GM18907 (cell line): Measurements from ENCODE around the gene PODXL2.

ENCODE experiments used
- ATAC-seq: cut with Tn5 transposase; IDR thresholded peaks from one replicate; pipeline ENCODE4 v1.9.1; 2021; ENCODE audit warnings: mild to moderate bottlenecking, moderate library complexity; ENCODE audit not compliant: unreplicated experiment

The PODXL2 gene

DNA sequence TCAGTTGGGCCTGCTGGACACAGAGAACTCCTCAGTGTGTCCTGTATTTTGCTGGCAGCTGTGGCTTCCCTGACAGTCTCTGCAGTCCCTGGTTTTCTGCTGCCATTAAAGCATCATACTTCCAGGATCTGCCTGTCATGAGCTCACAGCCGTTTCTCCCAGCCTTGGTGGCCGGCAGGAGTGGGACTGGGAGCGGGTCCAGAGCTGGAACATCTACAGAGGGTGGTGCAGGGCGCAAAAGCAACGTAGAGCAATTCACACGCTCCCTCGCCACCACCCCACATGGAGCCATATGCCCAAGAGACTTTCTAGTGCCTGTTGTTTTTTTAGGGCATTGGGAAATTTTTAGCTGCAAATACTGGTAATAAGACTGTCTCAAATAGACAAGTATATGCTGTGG lies 77.3 kb downstream of the PODXL2 start:
- no peak for ATAC-seq

- ATAC-seq: no peak
Observed at GRCh38 chr3:127706785-127707351, 77.9 kb downstream of the PODXL2 start.

DNA sequence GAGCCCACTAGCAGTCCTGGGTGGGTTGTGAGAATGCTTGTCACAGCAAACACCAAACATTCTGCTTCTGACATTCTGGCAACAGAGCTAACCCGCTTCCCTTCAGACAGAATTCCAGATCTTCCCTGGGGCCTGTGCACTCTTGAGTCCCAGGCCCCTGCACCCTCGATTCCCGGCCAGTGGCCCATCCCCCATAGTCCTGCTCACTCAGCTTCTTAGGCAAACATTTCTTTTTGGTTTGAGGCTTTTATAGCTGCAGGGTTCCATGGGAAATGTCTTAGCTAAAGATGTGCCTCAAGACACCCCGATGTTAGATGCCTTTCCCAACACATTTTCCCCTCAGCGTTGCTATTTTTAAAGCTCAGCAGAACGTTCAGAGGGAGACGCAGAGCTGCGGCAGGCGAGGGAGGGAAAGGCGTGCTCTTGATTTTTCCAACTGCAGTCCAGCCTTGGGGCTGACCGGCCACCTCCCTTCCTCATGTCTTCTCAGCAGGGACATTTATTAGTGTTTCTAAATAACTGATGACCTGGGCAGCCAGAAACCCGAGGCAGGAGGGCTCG lies 78.9 kb downstream of the PODXL2 start:
- no peak for ATAC-seq

GRCh38 chr3:127708837-127709236 lies 79.9 kb downstream of the PODXL2 start:
- no peak for ATAC-seq

GRCh38 chr3:127709320-127710060 lies 80.5 kb downstream of the PODXL2 start:
- no peak for ATAC-seq

DNA sequence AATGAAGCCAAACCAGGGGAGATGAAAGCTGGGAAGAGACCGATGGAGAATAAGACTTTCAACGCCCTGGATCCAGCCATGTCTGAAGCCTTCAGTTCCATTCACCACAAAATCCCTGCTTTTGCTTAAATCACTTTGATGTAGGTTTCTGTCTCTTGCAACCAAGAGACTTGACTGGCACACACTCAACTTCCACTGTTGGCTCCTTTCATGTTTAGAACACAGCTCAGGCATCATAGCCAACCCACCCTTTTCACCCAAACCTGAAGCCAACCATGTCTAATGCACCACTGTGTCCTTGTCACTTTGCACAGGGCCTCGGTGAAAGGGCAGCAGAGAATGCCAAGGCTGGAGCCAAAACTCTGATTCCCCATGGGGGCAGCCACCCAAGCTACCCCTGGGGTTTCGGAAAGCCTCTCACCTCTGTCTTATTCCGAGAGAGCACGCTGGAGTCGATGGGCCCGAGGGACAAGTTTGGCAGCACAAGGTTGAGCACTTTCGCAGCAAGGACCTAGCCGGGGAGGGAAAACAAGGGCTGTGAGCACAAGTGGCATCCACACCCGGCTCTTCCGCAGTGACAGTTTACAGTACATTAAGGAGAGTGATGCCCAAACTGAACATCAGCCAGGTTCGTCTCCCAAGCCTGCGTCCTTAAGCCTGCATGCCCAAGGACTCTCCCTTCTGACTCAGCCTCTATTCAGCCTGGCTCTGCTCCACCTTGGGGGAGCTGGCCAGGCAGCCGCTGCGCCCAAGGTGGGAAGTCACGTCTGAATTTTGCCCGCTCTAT lies 81.4 kb downstream of the PODXL2 start:
- ATAC-seq: no peak

DNA sequence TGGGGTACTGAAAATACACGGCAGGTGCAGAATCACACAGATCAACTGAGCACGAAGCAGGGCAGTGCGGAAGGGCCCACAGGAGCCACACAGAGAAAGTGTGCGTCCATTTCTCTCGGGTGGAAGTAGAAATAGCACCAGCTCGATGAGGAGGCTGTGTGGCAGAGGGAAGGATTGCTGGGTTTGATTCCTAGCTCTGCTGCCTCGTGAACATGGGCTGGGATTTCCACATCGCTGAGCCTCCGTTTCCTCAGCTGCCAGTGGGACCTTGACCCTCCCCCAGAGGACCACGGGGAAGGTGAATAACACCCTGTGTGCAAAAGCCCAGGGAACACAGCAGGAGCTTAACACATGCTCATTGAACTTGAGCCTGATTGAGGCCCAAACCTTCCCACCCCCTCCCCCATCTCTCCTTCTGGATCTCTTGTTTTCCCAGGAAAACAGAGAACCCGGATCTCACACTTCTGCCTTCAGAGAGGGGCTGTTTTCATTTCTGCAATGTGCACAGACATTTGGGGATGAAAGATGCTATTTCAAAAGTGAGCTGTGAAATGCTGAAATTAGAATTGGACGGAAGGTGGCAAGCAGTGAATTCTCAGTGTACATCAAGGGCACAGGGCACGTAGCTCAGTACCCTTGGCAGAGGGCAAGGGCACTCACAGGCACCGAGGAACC lies 82.2 kb downstream of the PODXL2 start:
- no peak for ATAC-seq

GRCh38 chr3:127711896-127712295 lies 82.9 kb downstream of the PODXL2 start:
- no peak for ATAC-seq

- ATAC-seq: no peak
Observed at GRCh38 chr3:127712461-127712860, 83.5 kb downstream of the PODXL2 start.

DNA sequence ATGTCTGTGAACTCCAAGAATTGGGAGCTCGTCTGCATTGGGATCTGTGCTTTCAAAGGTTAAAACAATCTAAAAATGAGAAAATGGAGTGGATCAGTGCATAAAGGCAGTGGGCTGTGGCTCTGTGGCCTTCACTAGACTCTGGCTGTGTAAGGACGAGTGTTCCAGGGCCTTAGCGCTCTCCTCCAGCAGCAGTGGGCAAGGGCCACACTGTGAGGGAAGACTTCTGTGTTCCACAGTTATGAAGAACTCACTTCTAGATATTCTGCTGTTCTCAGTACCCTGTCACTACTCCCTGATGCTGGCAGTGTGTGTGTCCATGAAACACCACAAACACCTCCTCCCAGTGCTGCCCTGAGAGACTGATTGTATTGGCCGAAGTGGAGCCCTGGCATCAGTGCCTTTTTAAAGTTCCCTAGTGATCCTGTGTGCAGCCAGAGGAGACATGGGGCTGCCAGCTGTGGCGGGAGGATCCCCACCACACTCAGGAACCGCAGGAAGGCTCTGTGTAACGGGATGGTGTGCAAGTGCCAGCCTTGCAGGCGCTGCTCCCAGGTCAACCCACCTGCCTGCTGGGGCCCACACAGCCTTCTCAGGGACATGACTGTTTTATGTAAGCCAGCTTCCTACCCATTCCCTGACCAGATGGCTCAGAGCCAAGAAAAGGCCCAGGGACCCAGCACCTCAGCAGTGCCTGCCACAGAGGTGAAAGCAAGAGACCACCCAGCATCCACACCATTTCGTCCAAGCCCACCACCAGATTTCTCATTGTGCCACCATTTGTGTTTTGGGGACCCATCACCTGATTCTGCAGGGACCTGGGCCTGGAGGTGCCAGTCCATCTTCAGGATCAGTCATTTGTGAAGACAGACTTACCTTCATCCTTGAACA lies 84.1 kb downstream of the PODXL2 start:
- no peak for ATAC-seq

DNA sequence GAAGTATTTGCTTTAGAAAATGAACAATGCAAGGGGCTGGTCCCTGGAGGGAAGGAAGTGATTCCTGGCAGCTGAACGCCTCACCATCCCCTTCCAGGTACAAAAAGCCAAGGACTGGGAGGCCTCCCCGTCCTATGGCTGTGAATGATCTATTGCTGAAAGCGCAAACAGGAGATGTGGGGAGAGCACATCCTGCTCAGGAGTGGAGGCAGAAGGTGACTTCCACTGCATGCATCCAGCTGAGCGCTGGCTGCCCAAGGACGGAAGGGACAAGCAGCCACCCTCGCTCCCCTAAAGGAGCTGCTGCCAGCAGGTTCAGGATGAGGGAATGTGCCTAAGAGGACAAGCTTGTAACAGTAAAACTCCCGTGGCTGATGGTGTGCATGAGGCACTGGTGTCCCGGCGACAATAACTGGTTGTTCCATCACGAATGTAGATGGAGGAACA lies 85.2 kb downstream of the PODXL2 start:
- ATAC-seq: no peak

DNA sequence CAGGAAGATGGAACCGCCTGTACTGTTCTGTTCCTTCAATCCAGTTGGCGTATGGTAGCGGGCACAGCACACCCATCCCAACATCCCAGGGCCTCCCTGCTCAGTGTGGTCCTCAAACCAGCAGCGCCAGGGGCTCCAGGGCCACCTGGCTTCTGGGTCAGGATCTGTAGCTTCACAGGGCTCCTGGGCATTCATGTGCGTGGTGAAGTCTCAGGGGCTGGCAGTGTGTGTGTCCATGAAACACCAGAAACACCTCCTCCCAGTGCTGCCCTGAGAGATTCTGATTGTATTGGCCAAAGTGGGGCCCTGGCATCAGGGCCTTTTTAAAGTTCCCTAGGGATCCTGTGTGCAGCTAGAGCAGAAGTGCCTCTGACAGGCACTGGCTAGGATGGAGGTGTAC lies 85.9 kb downstream of the PODXL2 start:
- ATAC-seq: no peak

GRCh38 chr3:127715532-127715931 lies 86.5 kb downstream of the PODXL2 start:
- no peak for ATAC-seq

GRCh38 chr3:127716384-127716783 lies 87.4 kb downstream of the PODXL2 start:
- ATAC-seq: no peak

DNA sequence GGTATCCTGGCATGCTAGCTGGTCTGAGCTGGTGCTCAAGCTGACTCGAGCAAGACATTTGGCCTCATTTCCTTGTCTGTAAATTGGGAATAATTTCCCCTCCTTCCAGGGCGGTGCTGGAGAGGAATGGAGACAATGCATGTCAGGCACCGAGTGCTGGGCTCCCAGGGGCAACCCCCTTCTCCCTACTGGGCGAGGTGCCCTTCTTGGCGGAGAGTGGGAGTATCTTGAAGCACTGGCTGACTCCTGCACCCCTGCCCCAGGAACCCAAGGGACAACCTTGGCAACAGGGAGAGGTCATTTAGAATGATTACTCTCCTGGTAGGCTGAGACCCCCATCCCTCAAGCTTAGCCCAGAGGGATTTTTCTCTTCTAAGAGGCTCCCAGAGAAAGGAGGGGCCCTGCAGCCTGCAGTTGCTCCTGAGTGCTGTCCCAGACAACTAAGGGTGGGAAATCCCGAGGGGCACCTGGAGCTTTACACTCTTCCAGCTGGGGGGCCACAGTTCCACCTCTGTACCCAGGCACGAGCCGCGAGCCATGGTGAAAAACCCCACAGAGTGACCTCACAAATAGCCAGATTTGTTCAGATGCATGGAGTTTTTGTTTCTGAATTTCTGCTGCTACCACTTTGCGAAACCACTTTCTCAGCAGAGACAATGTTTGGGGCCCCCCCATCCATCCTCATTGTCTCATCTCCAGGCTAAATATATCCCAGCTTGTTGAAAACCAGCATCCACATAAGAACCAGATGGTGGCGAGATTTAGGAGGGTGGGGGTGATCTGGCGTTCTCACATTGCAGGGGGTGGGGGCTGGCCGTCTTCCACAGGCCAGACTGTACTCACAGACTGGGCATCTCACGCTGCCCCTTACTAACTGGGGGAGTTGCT lies 88.6 kb downstream of the PODXL2 start:
- ATAC-seq: no peak

- no peak for ATAC-seq
Observed at GRCh38 chr3:127718245-127718915, 89.4 kb downstream of the PODXL2 start.

DNA sequence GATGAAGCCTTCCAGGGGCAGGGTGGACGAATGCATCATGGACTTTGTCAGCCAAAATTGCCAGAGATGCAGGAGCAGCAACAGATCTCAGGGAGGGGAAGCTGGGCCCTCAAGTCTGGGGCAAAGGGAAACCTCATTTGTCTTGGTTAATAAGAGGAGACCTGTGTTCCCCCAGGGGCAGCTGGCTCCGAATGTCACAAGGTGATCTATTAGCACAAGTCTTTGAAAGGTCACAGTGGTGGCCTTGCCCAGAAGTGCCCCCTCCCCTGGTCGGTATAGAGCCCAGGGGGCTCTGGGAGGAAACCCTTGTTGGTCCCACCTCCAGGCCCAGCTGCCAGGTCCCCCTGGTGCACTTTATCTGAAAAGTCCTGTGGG lies 89.9 kb downstream of the PODXL2 start:
- no peak for ATAC-seq

DNA sequence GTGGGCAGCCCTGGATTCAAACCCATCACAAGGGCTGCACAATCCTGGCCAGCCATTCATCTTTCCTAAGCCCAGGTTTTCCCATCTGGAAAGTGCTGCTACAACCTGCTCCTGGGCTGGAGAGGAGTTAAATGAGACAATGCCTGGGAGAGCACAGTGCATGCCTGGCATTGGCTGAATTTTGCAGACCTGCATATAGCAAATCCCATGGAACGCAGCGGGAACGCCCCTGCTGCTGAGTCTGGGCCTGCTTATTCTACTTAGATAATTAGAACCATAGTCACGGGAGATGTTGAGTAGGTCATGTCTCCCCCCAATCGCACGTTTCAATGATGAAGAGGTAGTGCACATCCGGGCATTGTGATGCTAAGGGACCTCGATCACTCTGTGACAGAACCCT lies 90.4 kb downstream of the PODXL2 start:
- no peak for ATAC-seq
